Stimulated activated CD4-positive, alpha-beta T cell treated with anti-CD3 and anti-CD28 coated beads, Interleukin-1b, Interleukin-23, amount 100 ng/mL, for 48 hours (primary cell): Measurements from ENCODE around the gene NUP54.

Experiments used
- DNase-seq: peaks from one replicate; pipeline ENCODE4 v3.0.0-alpha.2; 2020

The NUP54 gene

GRCh38 chr4:76066546-76066945 lies 81.7 kb downstream of the NUP54 start:
- no peak for DNase-seq
